Measurements from ENCODE around the gene SRC.

DNA sequence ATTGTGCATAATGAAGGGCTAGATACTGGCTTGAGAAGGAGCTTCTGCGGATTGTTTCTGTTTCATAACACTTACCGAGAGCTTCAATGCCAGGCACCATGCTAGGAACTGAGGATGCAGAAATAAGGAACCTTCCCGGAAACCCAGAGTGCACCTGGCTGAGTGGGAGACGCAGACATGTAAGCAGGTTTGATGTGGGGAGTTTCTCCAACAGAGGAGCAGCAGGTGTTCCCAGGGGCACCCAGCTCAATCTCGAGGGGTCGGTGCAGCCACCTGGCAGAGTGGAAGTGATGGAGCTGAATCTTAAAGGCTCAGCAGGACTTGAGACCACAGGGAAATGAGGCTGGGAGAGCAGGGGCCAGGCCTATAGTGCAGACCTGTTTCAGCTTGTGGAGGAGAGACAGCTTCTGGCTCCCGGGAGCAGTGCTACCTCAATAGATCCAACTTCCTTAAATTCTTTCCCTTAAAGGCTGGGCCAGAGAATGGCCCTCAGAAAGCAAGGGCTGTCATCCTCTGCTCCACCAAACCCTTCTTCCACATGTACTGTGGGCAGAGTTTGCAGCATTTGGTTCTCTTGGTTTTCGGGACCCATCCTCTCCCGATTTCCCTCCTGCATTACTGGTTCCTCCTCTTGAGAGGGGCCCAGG lies 27.8 kb upstream of the SRC start:
- TF ChIP-seq, protein P1, sequence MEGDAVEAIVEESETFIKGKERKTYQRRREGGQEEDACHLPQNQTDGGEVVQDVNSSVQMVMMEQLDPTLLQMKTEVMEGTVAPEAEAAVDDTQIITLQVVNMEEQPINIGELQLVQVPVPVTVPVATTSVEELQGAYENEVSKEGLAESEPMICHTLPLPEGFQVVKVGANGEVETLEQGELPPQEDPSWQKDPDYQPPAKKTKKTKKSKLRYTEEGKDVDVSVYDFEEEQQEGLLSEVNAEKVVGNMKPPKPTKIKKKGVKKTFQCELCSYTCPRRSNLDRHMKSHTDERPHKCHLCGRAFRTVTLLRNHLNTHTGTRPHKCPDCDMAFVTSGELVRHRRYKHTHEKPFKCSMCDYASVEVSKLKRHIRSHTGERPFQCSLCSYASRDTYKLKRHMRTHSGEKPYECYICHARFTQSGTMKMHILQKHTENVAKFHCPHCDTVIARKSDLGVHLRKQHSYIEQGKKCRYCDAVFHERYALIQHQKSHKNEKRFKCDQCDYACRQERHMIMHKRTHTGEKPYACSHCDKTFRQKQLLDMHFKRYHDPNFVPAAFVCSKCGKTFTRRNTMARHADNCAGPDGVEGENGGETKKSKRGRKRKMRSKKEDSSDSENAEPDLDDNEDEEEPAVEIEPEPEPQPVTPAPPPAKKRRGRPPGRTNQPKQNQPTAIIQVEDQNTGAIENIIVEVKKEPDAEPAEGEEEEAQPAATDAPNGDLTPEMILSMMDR (conservative IDR thresholded peaks at IDR 0.05; ENCODE audit: low read depth, low read length), result no peak
- no peak for TF ChIP-seq EZH2 (IDR thresholded peaks at IDR 0.05; ENCODE audit: low read length, unreplicated experiment)

Measured in PC-3 (cell line).